ENCODE measurements around the gene CD34. TPM values are rescaled to one million over a fixed set of nuclear protein-coding genes. Genes with fewer than 3 reads are reported as not detected.
A peak's percentile ranks its signal among the peaks of the same experiment; 100 is the strongest.

The CD34 gene
- total RNA-seq, 6 experiments from 2014 or later = 0.31 to 0.60 (median 0.52) TPM

DNA sequence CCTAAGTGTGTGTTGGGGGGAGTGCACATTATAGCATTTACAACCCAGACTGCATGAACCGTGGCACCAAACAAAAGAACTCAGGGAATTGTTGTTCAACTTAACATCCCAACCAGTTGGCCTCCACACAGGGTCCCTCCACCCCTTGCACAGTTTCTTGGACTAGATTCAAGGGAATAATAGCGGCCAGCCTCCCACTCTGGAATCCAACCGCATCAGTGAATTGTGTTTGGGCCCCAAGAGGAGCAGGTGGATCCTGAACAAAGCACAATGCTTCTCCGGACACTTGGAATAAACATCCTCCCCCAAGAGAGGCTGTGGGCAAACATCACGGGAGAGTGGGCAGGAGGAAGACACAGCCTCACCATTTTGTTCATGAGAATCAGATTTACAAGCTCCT is 18.2 kb downstream of the CD34 start:
- Mint-ChIP-seq H3K27ac (no peak overlapping the region), H3K9me3 (no peaks in the 10 kb centered on the region), H3K36me3 (ENCODE audit: low read depth) (no peaks in the 10 kb centered on the region), H3K4me3 (no peak overlapping the region), H3K27me3 (ENCODE audit: insufficient read depth) (no peaks in the 10 kb centered on the region; the same call in 1 of the 2 replicates), H3K4me1 (ENCODE audit: low read depth) (peaks cover 39% of the 10 kb centered on the region)
- DNase-seq = no peak
- TF ChIP-seq, protein P1, sequence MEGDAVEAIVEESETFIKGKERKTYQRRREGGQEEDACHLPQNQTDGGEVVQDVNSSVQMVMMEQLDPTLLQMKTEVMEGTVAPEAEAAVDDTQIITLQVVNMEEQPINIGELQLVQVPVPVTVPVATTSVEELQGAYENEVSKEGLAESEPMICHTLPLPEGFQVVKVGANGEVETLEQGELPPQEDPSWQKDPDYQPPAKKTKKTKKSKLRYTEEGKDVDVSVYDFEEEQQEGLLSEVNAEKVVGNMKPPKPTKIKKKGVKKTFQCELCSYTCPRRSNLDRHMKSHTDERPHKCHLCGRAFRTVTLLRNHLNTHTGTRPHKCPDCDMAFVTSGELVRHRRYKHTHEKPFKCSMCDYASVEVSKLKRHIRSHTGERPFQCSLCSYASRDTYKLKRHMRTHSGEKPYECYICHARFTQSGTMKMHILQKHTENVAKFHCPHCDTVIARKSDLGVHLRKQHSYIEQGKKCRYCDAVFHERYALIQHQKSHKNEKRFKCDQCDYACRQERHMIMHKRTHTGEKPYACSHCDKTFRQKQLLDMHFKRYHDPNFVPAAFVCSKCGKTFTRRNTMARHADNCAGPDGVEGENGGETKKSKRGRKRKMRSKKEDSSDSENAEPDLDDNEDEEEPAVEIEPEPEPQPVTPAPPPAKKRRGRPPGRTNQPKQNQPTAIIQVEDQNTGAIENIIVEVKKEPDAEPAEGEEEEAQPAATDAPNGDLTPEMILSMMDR (IDR thresholded peaks at IDR 0.05) = no peak

DNA sequence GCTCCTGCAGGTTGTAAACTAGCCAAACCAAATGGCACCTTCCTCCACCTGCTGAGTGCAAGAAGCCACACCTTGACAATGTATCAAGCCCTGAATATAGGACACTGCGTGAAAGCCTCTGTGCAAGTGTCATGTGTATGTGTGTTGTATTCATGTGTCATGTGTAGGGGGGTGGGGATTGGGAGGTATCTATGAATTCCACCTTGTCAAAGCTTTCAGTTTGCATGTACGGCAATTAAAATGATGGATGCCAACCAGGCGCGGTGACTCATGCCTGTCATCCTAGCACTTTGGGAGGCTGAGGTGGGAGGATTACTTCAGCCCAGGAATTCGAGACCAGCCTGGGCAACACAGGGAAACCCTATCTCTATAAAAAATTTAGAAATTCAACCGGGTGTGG is 19.8 kb downstream of the CD34 start:
- Mint-ChIP-seq H3K4me3 (0 out of 2 replicates have a peak overlapping the region, but pooled peaks have one; percentile 77), H3K36me3 (ENCODE audit: low read depth) (no peaks in the 10 kb centered on the region), H3K4me1 (ENCODE audit: low read depth) (peaks cover 44% of the 10 kb centered on the region), H3K27me3 (ENCODE audit: insufficient read depth) (no peaks in the 10 kb centered on the region; the same call in 1 of the 2 replicates), H3K9me3 (no peaks in the 10 kb centered on the region), H3K27ac (peak overlapping the region; percentile 95)
- DNase-seq = no peak
- TF ChIP-seq, protein P1 (IDR thresholded peaks at IDR 0.05) = no peak

DNA sequence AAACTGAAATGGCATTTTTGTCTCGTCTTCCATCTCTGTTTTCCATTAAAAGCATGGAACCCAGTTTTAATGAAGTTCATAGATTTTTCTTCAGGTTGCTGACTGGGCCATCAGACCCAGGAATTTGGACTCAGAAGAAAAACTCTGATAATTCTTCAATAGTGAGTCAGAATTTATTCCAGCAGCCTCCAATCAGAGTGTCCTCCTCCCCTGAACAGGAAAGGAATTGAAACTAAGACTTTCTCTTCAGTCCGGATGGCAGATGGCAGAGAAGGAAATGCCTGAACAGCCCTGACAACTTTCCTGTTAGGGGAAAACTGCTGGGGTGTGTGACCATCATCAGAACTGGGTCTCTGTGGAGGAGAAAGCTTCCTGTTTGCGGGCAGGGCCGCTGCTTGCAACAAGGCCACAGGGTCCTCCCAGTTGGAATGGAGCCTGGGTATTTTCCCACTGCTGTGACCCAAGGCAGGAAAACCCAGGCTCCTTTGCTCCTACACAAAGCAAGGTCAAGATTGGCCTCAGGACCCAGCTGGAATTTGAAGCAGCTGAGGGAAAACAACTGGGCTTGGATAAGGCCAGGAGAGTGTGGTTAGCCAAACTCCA is 20.7 kb downstream of the CD34 start:
- peak overlapping the region; percentile 77 for H3K4me3 Mint-ChIP-seq
- peak overlapping the region; percentile 95 for H3K27ac Mint-ChIP-seq

DNA sequence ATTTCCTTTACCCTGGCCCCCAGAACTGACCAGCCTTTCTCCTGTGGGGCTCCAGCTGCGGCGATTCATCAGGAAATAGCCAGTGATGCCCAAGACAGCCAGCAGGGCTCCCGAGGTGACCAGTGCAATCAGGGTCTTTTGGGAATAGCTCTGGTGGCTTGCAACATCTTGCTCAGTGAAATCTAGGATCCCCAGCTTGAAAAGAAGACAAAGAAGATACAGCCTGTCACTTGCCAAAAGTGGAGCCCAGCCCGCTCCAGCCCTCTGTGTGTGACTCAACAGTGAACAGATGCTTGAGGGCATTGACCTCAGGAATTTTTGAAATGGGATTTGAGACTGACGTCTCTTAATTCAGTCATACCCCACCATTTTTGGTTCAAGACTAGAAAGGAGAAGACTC is 22.3 kb downstream of the CD34 start:
- H3K27ac Mint-ChIP-seq = peak overlapping the region; percentile 95
- TF ChIP-seq, protein P1 (IDR thresholded peaks at IDR 0.05) = peak; percentile 43
- DNase-seq = peak; percentile 60

More for the DNA sequence above, 20.7 kb downstream of the CD34 start:
- DNase-seq = peak; percentile 72
- Mint-ChIP-seq H3K9me3 (no peaks in the 10 kb centered on the region), H3K27me3 (ENCODE audit: insufficient read depth) (no peaks in the 10 kb centered on the region; the same call in 1 of the 2 replicates), H3K4me1 (ENCODE audit: low read depth) (peaks cover 53% of the 10 kb centered on the region), H3K36me3 (ENCODE audit: low read depth) (no peaks in the 10 kb centered on the region)
- TF ChIP-seq, protein P1 (IDR thresholded peaks at IDR 0.05) = no peak

DNA sequence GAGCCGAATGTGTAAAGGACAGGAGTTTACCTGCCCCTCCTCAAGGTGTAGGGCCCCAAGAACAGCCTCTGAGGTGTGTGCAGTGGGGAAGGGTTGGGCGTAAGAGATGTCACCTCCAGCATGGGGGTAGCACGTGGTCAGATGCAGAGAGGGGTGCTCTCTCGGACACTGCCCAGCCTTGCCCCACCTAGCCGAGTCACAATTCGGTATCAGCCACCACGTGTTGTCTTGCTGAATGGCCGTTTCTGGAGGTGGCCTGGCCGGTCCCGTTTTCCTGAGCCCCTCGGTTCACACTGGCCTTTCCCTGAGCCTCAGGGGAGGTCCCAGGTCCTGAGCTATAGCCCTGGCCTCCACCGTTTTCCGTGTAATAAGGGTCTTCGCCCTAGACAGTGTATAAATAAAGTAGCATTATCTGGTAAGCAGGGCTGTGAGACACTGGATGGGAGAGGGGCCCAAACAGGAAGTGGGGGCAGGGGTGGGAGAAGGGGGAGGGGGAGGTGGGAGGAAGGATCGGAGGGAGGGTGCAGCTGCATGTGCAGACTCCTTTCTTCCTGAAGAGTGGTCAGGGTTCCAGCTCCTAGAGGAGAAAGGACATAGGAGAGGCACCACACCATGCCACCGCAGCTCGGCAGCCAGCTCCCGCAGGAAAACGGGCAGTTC is 23.3 kb downstream of the CD34 start:
- Mint-ChIP-seq H3K27ac (no peak overlapping the region), H3K9me3 (no peaks in the 10 kb centered on the region), H3K4me1 (ENCODE audit: low read depth) (peaks cover 62% of the 10 kb centered on the region), H3K27me3 (ENCODE audit: insufficient read depth) (no peaks in the 10 kb centered on the region; the same call in 1 of the 2 replicates), H3K36me3 (ENCODE audit: low read depth) (no peaks in the 10 kb centered on the region), H3K4me3 (no peak overlapping the region)
- TF ChIP-seq, protein P1 (IDR thresholded peaks at IDR 0.05) = no peak
- no peak for DNase-seq

More for the DNA sequence above, 22.3 kb downstream of the CD34 start:
- no peaks in the 10 kb centered on the region for H3K36me3 Mint-ChIP-seq (ENCODE audit: low read depth)
- H3K4me3 Mint-ChIP-seq = peak overlapping the region; percentile 32
- peaks cover 62% of the 10 kb centered on the region for H3K4me1 Mint-ChIP-seq (ENCODE audit: low read depth)
- no peaks in the 10 kb centered on the region for H3K9me3 Mint-ChIP-seq
- no peaks in the 10 kb centered on the region; the same call in 1 of the 2 replicates for H3K27me3 Mint-ChIP-seq (ENCODE audit: insufficient read depth)
